Mammary epithelial cell (primary cell): ENCODE data around the gene PLPPR1.

Source experiments
- EZH2 ChIP-seq: IDR thresholded peaks from 2 replicates; pipeline ENCODE4 v1.6.1; 2012; ENCODE audit warnings: low read length, inconsistent platforms, borderline replicate concordance
- TF ChIP-seq, protein P1 (sequence below), 2 donors: IDR thresholded peaks in 1 of 2; conservative IDR thresholded peaks in 1 of 2; 2 replicates each; pipeline ENCODE4 v1.5.1; 2011 to 2012; ENCODE audit warnings: inconsistent platforms in 2 of 2, low read length in 2 of 2, mild to moderate bottlenecking in 2 of 2, control low read depth in 1 of 2, low read depth in 1 of 2; ENCODE audit not compliant: insufficient read depth in 1 of 2; ENCODE audit errors: extremely low read depth in 1 of 2

DNA sequence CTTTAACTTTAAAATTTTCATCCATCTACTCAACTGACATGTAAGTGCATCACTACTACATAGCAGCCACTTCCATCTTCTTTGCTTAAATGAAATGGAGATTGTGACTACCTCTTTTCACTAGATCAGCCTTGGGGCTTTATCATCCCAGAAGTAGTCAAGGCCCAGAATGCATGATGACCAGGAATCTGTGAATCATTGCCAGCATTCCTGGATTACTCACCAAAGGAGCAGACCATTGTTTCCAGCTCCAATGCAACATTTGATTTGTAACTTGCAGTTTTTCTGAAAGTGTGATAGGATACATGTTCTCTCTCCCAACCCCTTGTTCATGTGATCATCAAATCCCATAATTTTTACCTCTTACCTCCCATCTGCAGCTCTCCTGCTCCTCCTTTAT is 65.1 kb downstream of the PLPPR1 start:
- TF ChIP-seq, protein P1, sequence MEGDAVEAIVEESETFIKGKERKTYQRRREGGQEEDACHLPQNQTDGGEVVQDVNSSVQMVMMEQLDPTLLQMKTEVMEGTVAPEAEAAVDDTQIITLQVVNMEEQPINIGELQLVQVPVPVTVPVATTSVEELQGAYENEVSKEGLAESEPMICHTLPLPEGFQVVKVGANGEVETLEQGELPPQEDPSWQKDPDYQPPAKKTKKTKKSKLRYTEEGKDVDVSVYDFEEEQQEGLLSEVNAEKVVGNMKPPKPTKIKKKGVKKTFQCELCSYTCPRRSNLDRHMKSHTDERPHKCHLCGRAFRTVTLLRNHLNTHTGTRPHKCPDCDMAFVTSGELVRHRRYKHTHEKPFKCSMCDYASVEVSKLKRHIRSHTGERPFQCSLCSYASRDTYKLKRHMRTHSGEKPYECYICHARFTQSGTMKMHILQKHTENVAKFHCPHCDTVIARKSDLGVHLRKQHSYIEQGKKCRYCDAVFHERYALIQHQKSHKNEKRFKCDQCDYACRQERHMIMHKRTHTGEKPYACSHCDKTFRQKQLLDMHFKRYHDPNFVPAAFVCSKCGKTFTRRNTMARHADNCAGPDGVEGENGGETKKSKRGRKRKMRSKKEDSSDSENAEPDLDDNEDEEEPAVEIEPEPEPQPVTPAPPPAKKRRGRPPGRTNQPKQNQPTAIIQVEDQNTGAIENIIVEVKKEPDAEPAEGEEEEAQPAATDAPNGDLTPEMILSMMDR (conservative IDR thresholded peaks at IDR 0.05 in 1 of 2, IDR thresholded peaks at IDR 0.05 in 1 of 2; ENCODE audit: extremely low read depth in 1 of 2, insufficient read depth in 1 of 2, low read depth in 1 of 2, low read length in 2 of 2), result no peak
- TF ChIP-seq EZH2, result no peak
